Activated CD8-positive, alpha-beta memory T cell treated with anti-CD3 and anti-CD28 coated beads, Interleukin-2, amount 50 U/mL, for 24 hours (primary cell): ENCODE results near the gene ERCC1.

ENCODE experiments used
- DNase-seq: peaks from one replicate; pipeline ENCODE4 v3.0.0-alpha.2; 2020; ENCODE audit errors: extremely low read depth

ERCC1 gene

GRCh38 chr19:45364696-45365095 is 59.0 kb downstream of the ERCC1 start:
- DNase-seq = no peak

- no peak for DNase-seq
Measured at GRCh38 chr19:45363861-45364459, 59.8 kb downstream of the ERCC1 start.

GRCh38 chr19:45362291-45362690 is 61.4 kb downstream of the ERCC1 start:
- no peak for DNase-seq

GRCh38 chr19:45361608-45362007 is 62.1 kb downstream of the ERCC1 start:
- no peak for DNase-seq

GRCh38 chr19:45358213-45358792 is 65.4 kb downstream of the ERCC1 start:
- no peak for DNase-seq

- no peak for DNase-seq
Measured at GRCh38 chr19:45357445-45357783, 66.3 kb downstream of the ERCC1 start.
